ENCODE data around the gene FAM234B. TPM values are rescaled to one million over a fixed set of nuclear protein-coding genes. Genes with fewer than 3 reads are reported as not detected.

FAM234B gene
- total RNA-seq (2014; rRNA removed; shearing (Covaris generic)) (20.1 and 21.1 TPM in 2 replicates), polyA plus RNA-seq (2016; fragmentation: Nextera tagmentation; extraction: Ambion mirVana) (9.5 TPM in 2 replicates)
- long read RNA-seq, partial matches to known transcripts = 0 of 8 reads
- long read RNA-seq, other reads (novel, unspliced or antisense) = 8 of 8 reads

DNA sequence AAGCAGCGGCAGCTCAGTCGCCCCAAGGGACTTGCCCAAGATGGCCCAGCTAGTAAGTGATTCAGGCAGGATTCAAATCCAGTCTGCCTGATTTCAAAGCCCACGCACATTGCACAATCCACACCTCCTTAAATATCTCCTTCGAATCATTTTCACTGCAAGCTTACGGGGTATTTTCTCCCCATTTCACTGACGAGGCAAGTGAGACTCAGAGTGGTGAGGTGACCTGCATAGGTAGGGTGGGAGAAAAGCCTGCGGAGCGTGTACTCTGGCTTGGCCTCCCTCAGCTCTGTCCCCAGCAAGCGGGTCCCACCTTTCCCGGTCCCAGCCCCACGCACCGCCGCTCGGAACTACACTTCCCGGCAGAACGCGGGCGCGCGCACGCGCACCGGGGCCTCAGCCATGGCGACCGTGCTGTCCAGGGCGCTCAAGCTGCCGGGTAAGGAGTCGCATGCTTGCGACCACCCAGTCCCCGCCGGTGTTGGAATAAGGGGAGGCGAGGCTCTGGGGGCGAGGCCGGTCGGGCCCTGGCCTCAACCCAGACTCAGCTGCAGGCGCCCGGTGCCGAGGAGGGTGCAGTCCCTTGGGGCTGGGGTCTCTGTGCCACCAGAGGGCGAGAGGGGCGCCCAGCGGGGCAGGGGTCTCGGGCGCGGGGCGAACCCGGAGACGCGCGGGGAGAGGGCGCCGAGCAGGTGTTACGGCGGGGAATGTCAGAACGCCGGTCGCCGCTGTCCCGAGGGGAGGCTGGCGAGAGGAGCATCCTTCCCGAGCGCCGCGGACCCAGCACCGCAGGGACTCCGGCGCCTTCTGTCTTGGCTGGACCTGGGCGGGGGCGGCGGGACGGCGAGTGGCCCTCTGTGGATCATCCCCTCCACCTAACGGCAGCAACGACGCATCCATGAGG lies at the start of gene FAM234B:
FAM234B (plus strand) TSS at position 380 of the 904 bp plus-strand sequence; CDS start at position 403, 23 bp downstream.
- Mint-ChIP-seq H3K4me3 (peak within 1 kb of the TSS; percentile 87), H3K4me1 (peaks cover 44% of the 10 kb centered on the region), H3K9me3 (no peaks in the 10 kb centered on the region), H3K27me3 (ENCODE audit: insufficient read depth, low read depth, poor library complexity) (peaks cover 7% of the 10 kb centered on the region), H3K27ac (no peak within 1 kb of the TSS), H3K36me3 (ENCODE audit: low read depth) (no peaks in the 10 kb centered on the region)
- H3K4me2 ChIP-seq = peak within 1 kb of the TSS; percentile 90
- H3K27me3 ChIP-seq (ENCODE audit: insufficient read depth) = peaks cover 11% of the 10 kb centered on the region
- TF ChIP-seq ZNF114 (CRISPR knock-in tag; IDR thresholded peaks at IDR 0.05) (no peak), EZH2 (IDR thresholded peaks at IDR 0.05; ENCODE audit: low read depth, unreplicated experiment) (no peak), POLR2AphosphoS5 (IDR thresholded peaks at IDR 0.05; ENCODE audit: low read depth) (peak; percentile 80), ZNF462 (CRISPR knock-in tag; IDR thresholded peaks at IDR 0.05) (no peak), STAT1 (IDR thresholded peaks at IDR 0.05; ENCODE audit: unreplicated experiment) (no peak), REST (IDR thresholded peaks at IDR 0.05; ENCODE audit: unreplicated experiment) (no peak), CREB1 (CRISPR knock-in tag; IDR thresholded peaks at IDR 0.05; ENCODE audit: low read depth) (0 out of 2 replicates have a peak, but pooled peaks have one; percentile 11), JUNB (IDR thresholded peaks at IDR 0.05; ENCODE audit: unreplicated experiment) (no peak), EZH2phosphoT487 (IDR thresholded peaks at IDR 0.05; ENCODE audit: unreplicated experiment) (no peak), ETS1 (IDR thresholded peaks at IDR 0.05) (peak; percentile 45; the same call in 1 of the 2 replicates), ZNF331 (CRISPR knock-in tag; IDR thresholded peaks at IDR 0.05; ENCODE audit: low read depth) (no peak), NANOG (IDR thresholded peaks at IDR 0.05; ENCODE audit: borderline replicate concordance) (no peak)
- TF ChIP-seq, protein P1, sequence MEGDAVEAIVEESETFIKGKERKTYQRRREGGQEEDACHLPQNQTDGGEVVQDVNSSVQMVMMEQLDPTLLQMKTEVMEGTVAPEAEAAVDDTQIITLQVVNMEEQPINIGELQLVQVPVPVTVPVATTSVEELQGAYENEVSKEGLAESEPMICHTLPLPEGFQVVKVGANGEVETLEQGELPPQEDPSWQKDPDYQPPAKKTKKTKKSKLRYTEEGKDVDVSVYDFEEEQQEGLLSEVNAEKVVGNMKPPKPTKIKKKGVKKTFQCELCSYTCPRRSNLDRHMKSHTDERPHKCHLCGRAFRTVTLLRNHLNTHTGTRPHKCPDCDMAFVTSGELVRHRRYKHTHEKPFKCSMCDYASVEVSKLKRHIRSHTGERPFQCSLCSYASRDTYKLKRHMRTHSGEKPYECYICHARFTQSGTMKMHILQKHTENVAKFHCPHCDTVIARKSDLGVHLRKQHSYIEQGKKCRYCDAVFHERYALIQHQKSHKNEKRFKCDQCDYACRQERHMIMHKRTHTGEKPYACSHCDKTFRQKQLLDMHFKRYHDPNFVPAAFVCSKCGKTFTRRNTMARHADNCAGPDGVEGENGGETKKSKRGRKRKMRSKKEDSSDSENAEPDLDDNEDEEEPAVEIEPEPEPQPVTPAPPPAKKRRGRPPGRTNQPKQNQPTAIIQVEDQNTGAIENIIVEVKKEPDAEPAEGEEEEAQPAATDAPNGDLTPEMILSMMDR (conservative IDR thresholded peaks at IDR 0.05; ENCODE audit: low read depth in 2 of 2) = peak; percentile 30 to 36
- peak; percentile 84 for DNase-seq (ENCODE audit: low spot score)
- no peak within 1 kb of the TSS for H3K27ac ChIP-seq (ENCODE audit: low read depth)
- peak within 1 kb of the TSS; percentile 99 for H2AFZ ChIP-seq
- peaks cover 12% of the 10 kb centered on the region for H3K4me1 ChIP-seq (ENCODE audit: insufficient read depth)
- peaks cover 30% of the 10 kb centered on the region for H3K79me2 ChIP-seq (replicated peaks; ENCODE audit: insufficient read depth)
- H3K4me3 ChIP-seq = peak within 1 kb of the TSS; percentile 90
- H4K20me1 ChIP-seq (replicated peaks; ENCODE audit: insufficient read depth) = no peaks in the 10 kb centered on the region
- H3K9me2 ChIP-seq (ENCODE audit: insufficient read depth) = no peaks in the 10 kb centered on the region
- ATAC-seq = peak; percentile 95
- H3K36me3 ChIP-seq (ENCODE audit: insufficient read depth) = no peaks in the 10 kb centered on the region
- H3F3A ChIP-seq (replicated peaks; ENCODE audit: low read depth) = no peaks in the 10 kb centered on the region

Data from GM23338 (cell line).